Mesenteric fat pad (tissue), 1 donor: ENCODE measurements around the gene PLA2G2F. TPM values are rescaled to one million over a fixed set of nuclear protein-coding genes. Genes with fewer than 3 reads are reported as not detected.

Source experiments
- DNase-seq: peaks from one replicate; pipeline ENCODE4 v3.0.0-alpha.2; 2020; ENCODE audit warnings: low spot score
- total RNA-seq: library from RNA; stranded (reverse); fragmentation: NEBNext Ultra II Directional; extraction: Animal tissue kit (Norgen Biotek cat#: 25700); gene quantifications from one replicate; pipeline ENCODE4 v1.2.1, GENCODE V29; 2021
- donor health status: DM: yes; HTN: yes; CAD: no.

The PLA2G2F gene
- total RNA-seq, 1 donor from 2014 or later = not detected

- no peak for DNase-seq
Measured at GRCh38 chr1:20187813-20188454, 48.8 kb downstream of the PLA2G2F start.

DNA sequence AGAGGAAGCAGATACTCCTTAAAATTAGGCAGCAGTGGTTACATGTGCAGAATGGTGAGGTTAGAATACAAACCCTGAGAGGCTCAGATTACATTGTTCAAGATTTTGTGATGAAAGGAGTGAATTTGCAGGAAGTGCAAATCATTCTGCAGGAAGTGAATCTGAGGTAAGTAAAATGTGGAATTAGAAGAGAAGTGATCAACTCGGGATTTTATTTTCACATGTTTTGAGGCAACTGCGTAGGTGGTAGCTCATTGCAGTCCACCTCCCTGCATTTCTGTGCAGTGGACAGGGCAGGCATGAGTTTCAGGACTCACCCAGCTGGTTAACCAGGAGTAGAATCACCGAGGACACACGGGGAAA lies 49.3 kb downstream of the PLA2G2F start:
- no peak for DNase-seq

- DNase-seq = no peak
Measured at GRCh38 chr1:20189664-20190063, 50.5 kb downstream of the PLA2G2F start.

GRCh38 chr1:20190256-20191160 lies 51.4 kb downstream of the PLA2G2F start:
- no peak for DNase-seq

GRCh38 chr1:20191266-20191825 lies 52.2 kb downstream of the PLA2G2F start:
- no peak for DNase-seq

- no peak for DNase-seq
Measured at GRCh38 chr1:20192364-20192763, 53.2 kb downstream of the PLA2G2F start.

- no peak for DNase-seq
Measured at GRCh38 chr1:20192871-20193411, 53.8 kb downstream of the PLA2G2F start.

DNA sequence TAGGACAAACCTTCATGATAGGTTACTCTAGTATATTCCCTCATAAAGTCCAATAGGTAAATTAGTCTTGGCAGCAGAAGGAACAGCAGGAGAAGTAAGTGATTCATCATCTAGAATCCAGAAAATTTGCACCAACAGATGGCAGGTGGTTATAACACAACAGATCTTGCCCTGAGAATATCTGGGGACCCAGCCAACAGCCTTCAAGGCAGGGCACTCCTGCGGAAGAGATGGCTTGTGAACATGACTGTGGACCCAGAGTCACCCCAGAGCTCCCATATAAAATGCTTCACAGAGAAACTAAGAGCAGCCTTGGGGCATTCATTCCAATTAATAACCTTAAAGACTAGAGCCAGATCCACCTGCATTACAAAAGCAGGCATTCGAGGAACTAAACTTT lies 55.1 kb downstream of the PLA2G2F start:
- no peak for DNase-seq

DNA sequence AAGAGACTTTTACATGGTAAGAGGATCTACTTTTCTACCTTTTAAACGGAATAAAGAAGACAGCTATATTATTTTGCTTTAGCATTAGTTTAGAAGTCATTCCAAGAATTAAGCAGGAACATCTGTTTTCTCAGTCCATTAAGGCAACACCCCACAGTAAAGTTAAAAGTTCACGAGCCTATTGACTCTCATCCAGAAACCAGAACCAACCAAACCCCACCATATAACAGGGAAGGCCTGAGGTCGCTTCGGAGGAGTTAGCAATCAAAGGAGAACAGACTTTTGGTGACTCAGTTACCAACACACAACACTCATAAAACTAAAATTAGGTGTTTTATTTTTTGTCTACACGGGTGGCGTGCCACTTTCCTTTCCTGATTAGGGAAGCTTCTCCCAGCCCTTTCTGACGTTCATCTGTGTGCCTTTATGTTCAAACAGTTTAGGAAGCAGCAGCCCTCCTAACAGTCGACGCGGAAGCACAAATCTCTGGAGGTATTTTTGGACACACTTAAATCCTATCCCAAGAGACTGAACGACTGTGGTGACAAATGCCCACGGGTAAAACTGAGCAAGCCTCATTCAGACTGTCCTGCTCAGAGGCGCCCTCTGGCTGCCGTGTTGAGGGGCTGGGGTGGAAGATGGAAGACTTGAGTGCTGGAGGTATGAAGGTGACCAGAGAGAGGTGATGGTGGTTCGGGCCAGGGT lies 55.8 kb downstream of the PLA2G2F start:
- DNase-seq = no peak

DNA sequence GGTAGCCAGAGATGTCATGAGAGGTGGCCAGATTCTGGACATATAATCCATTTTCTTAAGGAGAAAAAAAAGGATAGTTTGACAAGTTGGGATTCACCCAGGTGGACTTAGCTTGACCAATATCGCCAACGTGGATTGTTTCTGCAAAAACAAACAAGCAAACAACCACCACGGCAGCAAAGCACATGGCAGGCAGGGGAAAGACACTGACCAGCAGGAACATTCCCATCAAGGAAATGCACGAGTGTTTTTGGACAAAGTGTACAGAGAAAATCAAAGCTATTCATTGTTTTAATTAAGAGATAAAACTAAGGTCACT lies 56.3 kb downstream of the PLA2G2F start:
- DNase-seq = no peak

DNA sequence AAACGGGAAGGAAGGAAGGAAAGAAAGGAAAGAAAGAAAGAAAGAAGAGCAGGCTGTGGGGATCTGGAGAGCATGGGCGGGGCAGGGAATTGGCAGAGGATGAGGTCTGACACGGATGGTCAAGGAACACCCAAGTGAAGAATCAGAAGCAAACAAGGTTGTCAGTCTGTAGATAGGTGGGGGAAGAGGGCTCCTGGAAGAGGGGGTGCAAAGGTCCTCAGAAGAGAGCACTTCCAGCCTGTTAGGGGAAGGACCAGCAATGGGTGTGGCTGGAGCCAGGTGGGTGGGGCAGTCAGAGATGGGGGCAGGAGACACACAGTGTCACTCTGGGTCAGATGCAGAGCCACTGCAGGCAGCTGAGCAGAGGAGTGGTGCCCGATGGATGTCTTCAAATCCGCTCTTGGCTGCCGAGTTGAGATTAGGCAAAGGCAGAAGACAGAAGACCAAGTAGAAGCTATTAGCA lies 58.2 kb downstream of the PLA2G2F start:
- no peak for DNase-seq

DNA sequence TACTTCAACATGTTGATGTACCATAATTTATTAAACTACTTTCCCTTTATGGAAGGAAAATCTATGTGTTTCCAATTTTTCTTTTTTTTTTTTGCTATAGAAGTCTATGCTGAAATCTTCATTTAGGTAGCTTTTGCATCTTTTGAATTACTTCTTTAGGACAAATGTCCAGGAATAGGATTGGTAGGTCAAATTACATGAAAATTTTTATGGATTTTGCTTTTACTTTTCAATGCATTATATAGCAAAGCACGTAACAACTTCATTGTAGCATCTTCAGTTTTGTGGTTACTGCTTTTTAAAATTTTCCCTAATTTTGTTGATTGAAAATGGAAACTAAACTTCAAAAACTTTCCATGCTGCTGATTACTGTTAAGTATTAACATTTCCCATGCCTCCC lies 59.2 kb downstream of the PLA2G2F start:
- DNase-seq = no peak

GRCh38 chr1:20198918-20199317 lies 59.8 kb downstream of the PLA2G2F start:
- DNase-seq = no peak

GRCh38 chr1:20199403-20199802 lies 60.3 kb downstream of the PLA2G2F start:
- DNase-seq = no peak

DNA sequence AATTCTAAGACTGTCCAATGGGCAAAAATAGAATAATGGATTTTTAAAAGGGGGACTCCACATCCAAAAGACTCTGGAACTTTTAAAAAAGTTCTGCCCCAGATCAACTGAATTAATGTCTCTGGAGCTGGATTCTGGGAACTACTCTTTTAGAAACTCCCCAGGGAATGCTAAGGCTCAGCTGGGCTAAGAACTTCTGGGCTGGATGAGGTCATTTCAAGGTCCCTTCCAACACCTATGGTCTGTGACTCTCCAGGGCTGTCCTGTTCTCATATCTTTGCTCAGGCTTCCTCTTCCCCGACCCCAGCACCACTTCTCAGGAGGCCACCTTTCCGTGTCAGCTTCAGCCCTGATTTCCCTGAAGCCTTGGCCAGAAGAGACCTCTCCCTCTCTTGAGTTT lies 60.7 kb downstream of the PLA2G2F start:
- DNase-seq = peak; percentile 5

Other genes with a start within 250 kb of the PLA2G2F start
- gene PLA2G2E, start 215.7 kb upstream of the PLA2G2F start, total RNA-seq = not detected
- gene PLA2G2A, start 159.7 kb upstream of the PLA2G2F start, total RNA-seq = 453 TPM
- gene PLA2G5, start 69.1 kb upstream of the PLA2G2F start, total RNA-seq = 5.5 TPM
- not detected for gene PLA2G2D, start 19.8 kb upstream of the PLA2G2F start, total RNA-seq
- 0.29 TPM for gene UBXN10, start 46.8 kb downstream of the PLA2G2F start, total RNA-seq
- gene PLA2G2C, start 47.2 kb downstream of the PLA2G2F start, total RNA-seq = 0.74 TPM
- not detected for gene VWA5B1, start 151.6 kb downstream of the PLA2G2F start, total RNA-seq